Gastroesophageal sphincter (tissue), 4 donors: ENCODE data around the gene GRHL1. TPM values are rescaled to one million over a fixed set of nuclear protein-coding genes. Genes with fewer than 3 reads are reported as not detected.

ENCODE experiments used
- ATAC-seq: fragments of 150-250 bp; one replicate; pipeline ENCODE4 v1.9.1; 2016; ENCODE audit warnings: mild to moderate bottlenecking, moderate library complexity
- H3K27ac ChIP-seq, 4 donors: fragments of 200-600 bp; sonication (generic) in 3 of 4; 1 replicate in 3 of 4; 2 replicates in 1 of 4; pipeline ENCODE4 v1.5.1; 2016 to 2019
- H3K27me3 ChIP-seq: fragments of 200-600 bp; sonication (generic); one replicate; pipeline ENCODE4 v1.5.1; 2019
- H3K36me3 ChIP-seq, 2 donors: fragments of 200-600 bp; sonication (generic); one replicate each; pipeline ENCODE4 v1.5.1; 2019; ENCODE audit warnings: control low read depth in 1 of 2
- H3K4me1 ChIP-seq, 3 donors: fragments of 200-600 bp; sonication (generic); 1 replicate in 2 of 3; 2 replicates in 1 of 3; pipeline ENCODE4 v1.5.1; 2016 to 2019; ENCODE audit warnings: control low read depth in 2 of 3
- H3K4me3 ChIP-seq, 2 donors: fragments of 200-600 bp; sonication (generic); one replicate each; pipeline ENCODE4 v1.5.1; 2019; ENCODE audit warnings: mild to moderate bottlenecking in 1 of 2, moderate library complexity in 1 of 2
- H3K9me3 ChIP-seq, 3 donors: fragments of 200-600 bp; sonication (generic); one replicate each; pipeline ENCODE4 v1.5.1; 2017 to 2019; ENCODE audit warnings: control low read depth in 2 of 3
- EP300 ChIP-seq: sonication (generic); formaldehyde crosslinking; IDR thresholded peaks from one replicate; pipeline ENCODE4 v1.6.1; 2017; ENCODE audit warnings: antibody characterized with exemption, mild to moderate bottlenecking
- POLR2A ChIP-seq, 2 donors: fragments of 450-650 bp; IDR thresholded peaks; one replicate each; pipeline ENCODE4 v1.6.1; 2017; ENCODE audit warnings: antibody characterized with exemption in 2 of 2, mild to moderate bottlenecking in 2 of 2, moderate library complexity in 1 of 2
- POLR2AphosphoS5 ChIP-seq: sonication (generic); formaldehyde crosslinking; IDR thresholded peaks from one replicate; pipeline ENCODE4 v1.6.1; 2017; ENCODE audit warnings: antibody characterized with exemption
- WGBS, 2 donors: methylation state at CpG; one replicate each; pipeline ENCODE4 v1.1.5; 2018; ENCODE audit warnings: low coverage in 1 of 2; 5-methylcytosine and 5-hydroxymethylcytosine counted together
- total RNA-seq, 4 donors: library from RNA; depleted of rRNA; stranded (reverse); fragments of >200 nt; gene quantifications; one replicate each; pipeline ENCODE4 v1.1.0, GENCODE V29; 2016
- TF ChIP-seq, protein P1 (sequence below), 4 experiments: fragments of 200-600 bp in 2 of 4; fragments of 450-650 bp in 2 of 4; sonication (generic) in 1 of 4; IDR thresholded peaks; one replicate each; pipeline ENCODE4 v1.5.1; 2017 to 2019; ENCODE audit warnings: antibody characterized with exemption in 4 of 4, mild to moderate bottlenecking in 2 of 4, moderate library complexity in 2 of 4

Gene GRHL1, protein sequence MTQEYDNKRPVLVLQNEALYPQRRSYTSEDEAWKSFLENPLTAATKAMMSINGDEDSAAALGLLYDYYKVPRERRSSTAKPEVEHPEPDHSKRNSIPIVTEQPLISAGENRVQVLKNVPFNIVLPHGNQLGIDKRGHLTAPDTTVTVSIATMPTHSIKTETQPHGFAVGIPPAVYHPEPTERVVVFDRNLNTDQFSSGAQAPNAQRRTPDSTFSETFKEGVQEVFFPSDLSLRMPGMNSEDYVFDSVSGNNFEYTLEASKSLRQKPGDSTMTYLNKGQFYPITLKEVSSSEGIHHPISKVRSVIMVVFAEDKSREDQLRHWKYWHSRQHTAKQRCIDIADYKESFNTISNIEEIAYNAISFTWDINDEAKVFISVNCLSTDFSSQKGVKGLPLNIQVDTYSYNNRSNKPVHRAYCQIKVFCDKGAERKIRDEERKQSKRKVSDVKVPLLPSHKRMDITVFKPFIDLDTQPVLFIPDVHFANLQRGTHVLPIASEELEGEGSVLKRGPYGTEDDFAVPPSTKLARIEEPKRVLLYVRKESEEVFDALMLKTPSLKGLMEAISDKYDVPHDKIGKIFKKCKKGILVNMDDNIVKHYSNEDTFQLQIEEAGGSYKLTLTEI
- total RNA-seq: 1 to 10 TPM; 1.3 to 6.1 (median 2.3) TPM

DNA sequence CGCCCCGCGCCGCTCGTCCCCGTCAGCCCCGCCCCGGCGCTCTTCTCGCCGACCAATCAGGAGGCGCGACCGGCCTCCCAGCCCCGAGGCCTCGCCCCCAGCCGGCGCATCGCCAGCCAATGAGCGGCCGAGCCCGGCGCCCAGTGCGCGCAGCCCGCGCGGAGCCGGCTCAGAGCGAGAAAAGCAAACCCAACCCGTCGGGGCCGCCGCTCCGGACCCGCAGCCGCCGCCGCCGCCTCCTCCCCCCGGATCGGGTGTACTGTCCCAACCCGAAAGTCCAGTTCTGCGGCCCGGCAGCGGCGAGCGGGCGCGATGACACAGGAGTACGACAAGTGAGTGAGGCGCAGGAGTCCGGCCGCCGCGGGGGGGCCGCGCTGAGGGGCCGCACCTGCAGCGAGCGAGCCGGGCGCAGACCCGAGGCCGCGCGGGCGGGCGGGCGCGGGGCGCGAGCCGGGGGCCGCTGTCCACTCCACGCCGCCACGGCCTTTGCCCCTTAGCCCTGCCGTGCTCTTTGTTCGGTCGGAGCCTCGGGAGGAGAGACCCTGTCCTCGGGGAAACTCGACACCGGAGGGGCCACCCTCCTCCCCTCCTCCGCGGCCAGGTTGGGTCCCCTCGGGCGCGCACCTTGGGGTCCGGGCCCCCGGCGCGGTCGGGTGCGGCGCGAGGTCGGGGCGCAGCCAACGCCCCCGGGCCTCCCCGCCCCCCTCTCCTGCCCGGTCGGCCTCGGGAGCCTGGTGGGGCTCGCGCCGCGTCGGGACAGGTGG is at the start of gene GRHL1:
Gene GRHL1 (plus strand): TSS at position 172 of the 764 bp plus-strand sequence. CDS start 141 bp downstream, at position 313.
- peak; percentile 98 for ATAC-seq
- H3K9me3 ChIP-seq: no peaks in the 10 kb centered on the region
- peaks cover 0 to 14% (median 4%) of the 10 kb centered on the region in 3 donors for H3K4me1 ChIP-seq
- H3K36me3 ChIP-seq: no peaks in the 10 kb centered on the region
- WGBS, 2 donors: no CpG with 5 or more reads among the region's 111 CpGs
- H3K27me3 ChIP-seq: peaks cover 3% of the 10 kb centered on the region
- peak within 1 kb of the TSS in 3 of 4 donors; percentile 65 to 81 (median 79) for H3K27ac ChIP-seq
- peak within 1 kb of the TSS; percentile 58 to 83 for H3K4me3 ChIP-seq
- TF ChIP-seq POLR2AphosphoS5: peak; percentile 7
- no peak for TF ChIP-seq EP300

DNA sequence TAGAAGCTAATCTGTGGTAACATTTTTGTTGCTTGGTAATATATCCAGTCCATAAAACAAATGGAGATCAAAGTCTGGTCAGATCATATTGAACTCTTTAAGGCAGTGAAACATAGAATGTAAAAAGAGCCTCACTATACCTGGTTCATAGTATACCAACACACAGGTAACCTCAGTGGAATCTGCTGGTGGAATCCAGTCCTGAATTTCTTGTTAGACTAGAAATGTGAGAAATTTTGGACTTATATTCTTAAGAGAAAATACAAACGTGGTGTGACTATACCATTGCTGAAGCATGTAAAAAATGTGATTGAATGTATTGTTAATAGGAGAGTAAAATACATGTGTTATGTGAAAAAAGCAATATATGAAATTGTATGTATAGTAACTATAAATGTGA is 46.1 kb upstream of the GRHL1 start:
- TF ChIP-seq POLR2AphosphoS5: no peak
- TF ChIP-seq EP300: no peak
- TF ChIP-seq POLR2A (IDR thresholded peaks at IDR 0.05): no peak
- TF ChIP-seq, protein P1, sequence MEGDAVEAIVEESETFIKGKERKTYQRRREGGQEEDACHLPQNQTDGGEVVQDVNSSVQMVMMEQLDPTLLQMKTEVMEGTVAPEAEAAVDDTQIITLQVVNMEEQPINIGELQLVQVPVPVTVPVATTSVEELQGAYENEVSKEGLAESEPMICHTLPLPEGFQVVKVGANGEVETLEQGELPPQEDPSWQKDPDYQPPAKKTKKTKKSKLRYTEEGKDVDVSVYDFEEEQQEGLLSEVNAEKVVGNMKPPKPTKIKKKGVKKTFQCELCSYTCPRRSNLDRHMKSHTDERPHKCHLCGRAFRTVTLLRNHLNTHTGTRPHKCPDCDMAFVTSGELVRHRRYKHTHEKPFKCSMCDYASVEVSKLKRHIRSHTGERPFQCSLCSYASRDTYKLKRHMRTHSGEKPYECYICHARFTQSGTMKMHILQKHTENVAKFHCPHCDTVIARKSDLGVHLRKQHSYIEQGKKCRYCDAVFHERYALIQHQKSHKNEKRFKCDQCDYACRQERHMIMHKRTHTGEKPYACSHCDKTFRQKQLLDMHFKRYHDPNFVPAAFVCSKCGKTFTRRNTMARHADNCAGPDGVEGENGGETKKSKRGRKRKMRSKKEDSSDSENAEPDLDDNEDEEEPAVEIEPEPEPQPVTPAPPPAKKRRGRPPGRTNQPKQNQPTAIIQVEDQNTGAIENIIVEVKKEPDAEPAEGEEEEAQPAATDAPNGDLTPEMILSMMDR (IDR thresholded peaks at IDR 0.05): no peak
- Histone ChIP-seq H3K27me3 (no peaks in the 10 kb centered on the region), H3K4me1 (no peaks in the 10 kb centered on the region), H3K27ac (no peak overlapping the region), H3K9me3 (no peaks in the 10 kb centered on the region), H3K4me3 (no peak overlapping the region), H3K36me3 (peaks cover 0 to 5% of the 10 kb centered on the region in 2 donors)
- WGBS, 2 donors: 57 to 75% methylated on average over 1 of the region's 1 CpG
- ATAC-seq: no peak

DNA sequence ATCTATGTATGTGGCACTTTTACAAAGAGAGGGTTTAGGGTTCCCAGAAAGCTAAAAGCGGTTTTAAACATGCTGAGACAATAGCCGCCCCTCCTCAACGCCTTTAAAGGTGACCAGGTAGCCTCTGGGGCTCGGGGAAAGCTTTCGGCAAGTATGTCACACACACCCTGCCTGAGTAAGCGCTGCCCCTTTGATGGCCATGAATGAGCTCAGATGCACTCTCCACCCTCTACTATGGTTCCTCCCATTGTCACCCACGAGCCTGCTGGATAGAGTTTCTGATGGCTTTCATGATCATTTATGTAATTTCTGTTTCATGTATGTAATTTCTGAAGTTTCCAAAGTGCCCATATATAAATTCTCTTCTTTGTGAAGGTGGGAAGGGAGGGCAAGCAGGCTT is 44.1 kb upstream of the GRHL1 start:
- Histone ChIP-seq H3K27ac (no peak overlapping the region), H3K36me3 (peaks cover 0 to 15% of the 10 kb centered on the region in 2 donors), H3K9me3 (no peaks in the 10 kb centered on the region), H3K4me1 (no peaks in the 10 kb centered on the region), H3K27me3 (no peaks in the 10 kb centered on the region), H3K4me3 (no peak overlapping the region)
- TF ChIP-seq POLR2AphosphoS5: no peak
- no peak for TF ChIP-seq POLR2A (IDR thresholded peaks at IDR 0.05)
- TF ChIP-seq, protein P1 (IDR thresholded peaks at IDR 0.05): no peak
- no peak for TF ChIP-seq EP300
- WGBS, 2 donors: 90 to 100% methylated on average over 4 to 6 of the region's 7 CpGs
- no peak for ATAC-seq

DNA sequence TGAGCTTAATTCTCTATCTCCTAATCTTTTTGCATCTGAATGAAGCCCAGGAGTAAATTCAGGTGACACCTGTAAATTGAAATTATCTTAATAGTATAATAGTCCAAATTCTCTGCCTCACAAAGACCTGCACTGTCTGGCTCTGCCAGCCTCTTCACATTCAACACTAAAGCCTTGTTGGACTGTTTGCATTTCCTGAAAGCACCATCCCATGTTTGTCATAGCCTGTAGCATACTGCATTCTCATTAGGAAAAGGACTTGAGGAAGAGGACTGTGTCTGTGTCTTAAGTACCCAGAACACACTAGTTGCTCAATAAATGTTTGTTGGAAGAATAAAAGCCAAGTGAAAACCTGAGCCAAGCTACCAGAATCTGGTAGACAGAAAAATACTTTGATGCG is 42.9 kb upstream of the GRHL1 start:
- WGBS, 2 donors: 94 to 100% methylated on average over 1 of the region's 1 CpG
- no peak overlapping the region for H3K27ac ChIP-seq
- TF ChIP-seq, protein P1 (IDR thresholded peaks at IDR 0.05): no peak
- TF ChIP-seq POLR2A (IDR thresholded peaks at IDR 0.05): no peak
- TF ChIP-seq EP300: no peak
- TF ChIP-seq POLR2AphosphoS5: no peak
- H3K27me3 ChIP-seq: no peaks in the 10 kb centered on the region
- H3K9me3 ChIP-seq: no peaks in the 10 kb centered on the region
- ATAC-seq: no peak
- H3K4me1 ChIP-seq: no peaks in the 10 kb centered on the region
- H3K4me3 ChIP-seq: no peak overlapping the region
- H3K36me3 ChIP-seq: peaks cover 0 to 27% of the 10 kb centered on the region in 2 donors

DNA sequence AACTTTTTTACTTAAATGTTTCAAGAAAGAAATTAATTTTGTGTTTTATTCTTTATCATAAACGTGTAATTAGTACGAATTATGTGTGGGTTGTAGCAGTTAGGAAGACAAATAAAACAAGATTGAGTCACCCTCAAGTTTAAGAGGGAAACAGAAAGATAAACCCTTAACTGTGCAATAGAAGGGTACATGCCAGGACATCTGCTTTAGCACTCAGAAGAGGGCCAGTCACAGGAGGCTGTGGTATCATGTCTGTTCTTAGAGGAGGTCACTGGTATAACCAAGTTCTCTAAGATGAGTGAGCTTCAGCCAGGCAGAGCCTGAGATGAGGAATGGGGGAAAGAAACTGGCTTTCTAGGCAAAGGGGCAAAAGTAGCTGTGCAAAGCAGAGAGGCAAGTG is 42.4 kb upstream of the GRHL1 start:
- no peak for ATAC-seq
- H3K9me3 ChIP-seq: no peaks in the 10 kb centered on the region
- WGBS, 2 donors: 84% methylated on average over 2 of the region's 2 CpGs
- no peak overlapping the region for H3K27ac ChIP-seq
- TF ChIP-seq EP300 (no peak), POLR2A (IDR thresholded peaks at IDR 0.05) (no peak), POLR2AphosphoS5 (no peak)
- TF ChIP-seq, protein P1 (IDR thresholded peaks at IDR 0.05): no peak
- no peaks in the 10 kb centered on the region for H3K4me1 ChIP-seq
- H3K27me3 ChIP-seq: no peaks in the 10 kb centered on the region
- H3K4me3 ChIP-seq: no peak overlapping the region
- peaks cover 0 to 32% of the 10 kb centered on the region in 2 donors for H3K36me3 ChIP-seq
